MM.1S (cell line): ENCODE measurements around the gene INTS7.

Experiments
- DNase-seq: peaks from one replicate; pipeline ENCODE4 v3.0.0-alpha.2; 2015
- H2AFZ ChIP-seq: fragments of 300-600 bp; sonication (generic); 2 replicates; pipeline ENCODE4 v1.6.0; 2016; ENCODE audit warnings: antibody characterized with exemption, low read length
- H3F3A ChIP-seq: fragments of 300-600 bp; sonication (generic); 2 replicates; pipeline ENCODE4 v1.6.1; 2016; ENCODE audit warnings: mild to moderate bottlenecking, antibody characterized with exemption, low read length, moderate library complexity, mixed read lengths; ENCODE audit not compliant: insufficient read depth
- H3K27ac ChIP-seq: fragments of 300-600 bp; sonication (generic); 2 replicates; pipeline ENCODE4 v1.5.1; 2016; ENCODE audit warnings: mild to moderate bottlenecking, low read length
- H3K27me3 ChIP-seq: fragments of 300-600 bp; sonication (generic); replicated peaks from 2 replicates; pipeline ENCODE4 v1.6.0; 2016; ENCODE audit warnings: low read length; ENCODE audit not compliant: insufficient read depth
- H3K36me3 ChIP-seq: fragments of 300-600 bp; sonication (generic); replicated peaks from 2 replicates; pipeline ENCODE4 v1.6.1; 2016; ENCODE audit warnings: mild to moderate bottlenecking, low read length, mixed read lengths; ENCODE audit not compliant: insufficient read depth
- H3K4me1 ChIP-seq: fragments of 300-600 bp; sonication (generic); 2 replicates; pipeline ENCODE4 v1.6.1; 2016; ENCODE audit warnings: low read length, mixed read lengths
- H3K4me2 ChIP-seq: fragments of 300-600 bp; sonication (generic); 2 replicates; pipeline ENCODE4 v1.6.0; 2016; ENCODE audit warnings: low read depth, low read length
- H3K4me3 ChIP-seq: fragments of 300-600 bp; sonication (generic); 2 replicates; pipeline ENCODE4 v1.5.1; 2016; ENCODE audit warnings: low read length, mixed read lengths
- H3K79me2 ChIP-seq: fragments of 300-600 bp; sonication (generic); 2 replicates; pipeline ENCODE4 v1.6.1; 2016; ENCODE audit warnings: mixed run types, low read length, mixed read lengths
- H3K9ac ChIP-seq: fragments of 300-600 bp; sonication (generic); 2 replicates; pipeline ENCODE4 v1.6.1; 2016; ENCODE audit warnings: low read length, mixed read lengths
- H3K9me2 ChIP-seq: fragments of 300-600 bp; sonication (generic); replicated peaks from 2 replicates; pipeline ENCODE4 v1.6.1; 2016; ENCODE audit warnings: mild to moderate bottlenecking, low read length, mixed read lengths; ENCODE audit not compliant: insufficient read depth
- H3K9me3 ChIP-seq: fragments of 300-600 bp; sonication (generic); replicated peaks from 2 replicates; pipeline ENCODE4 v1.6.1; 2016; ENCODE audit warnings: mild to moderate bottlenecking, low read length, mixed read lengths; ENCODE audit not compliant: insufficient read depth
- H4K20me1 ChIP-seq: fragments of 300-600 bp; sonication (generic); 2 replicates; pipeline ENCODE4 v1.6.1; 2016; ENCODE audit warnings: mild to moderate bottlenecking, low read length, moderate library complexity, mixed read lengths; ENCODE audit not compliant: insufficient read depth
- CTCF ChIP-seq: fragments of 300-600 bp; sonication (generic); IDR thresholded peaks from 2 replicates; pipeline ENCODE4 v1.5.1; 2016; ENCODE audit warnings: antibody characterized with exemption, low read length, mixed read lengths
- EZH2 ChIP-seq: fragments of 300-600 bp; sonication (generic); optimal IDR thresholded peaks from 2 replicates; pipeline ENCODE3; 2017; ENCODE audit warnings: low read depth, mild to moderate bottlenecking, antibody characterized with exemption, low read length, mixed read lengths
- EZH2phosphoT487 ChIP-seq: fragments of 300-600 bp; sonication (generic); IDR thresholded peaks from 2 replicates; pipeline ENCODE4 v1.6.1; 2018; ENCODE audit warnings: antibody characterized with exemption, low read length

INTS7 gene

GRCh38 chr1:211902624-211903291, 132.6 kb downstream of the INTS7 start:
- Histone ChIP-seq H2AFZ (no peak overlapping the region), H3K4me3 (no peak overlapping the region), H3K9me2 (no peaks in the 10 kb centered on the region), H3K4me1 (no peaks in the 10 kb centered on the region), H3K9me3 (no peaks in the 10 kb centered on the region), H3K79me2 (no peaks in the 10 kb centered on the region), H4K20me1 (no peaks in the 10 kb centered on the region), H3K4me2 (no peak overlapping the region), H3K27me3 (no peaks in the 10 kb centered on the region), H3F3A (no peaks in the 10 kb centered on the region), H3K27ac (no peak overlapping the region), H3K36me3 (no peaks in the 10 kb centered on the region), H3K9ac (no peak overlapping the region)
- no peak for DNase-seq
- TF ChIP-seq CTCF = no peak
- no peak for TF ChIP-seq EZH2
- TF ChIP-seq EZH2phosphoT487 = no peak

GRCh38 chr1:211901945-211902344, 133.4 kb downstream of the INTS7 start:
- no peaks in the 10 kb centered on the region for H3K79me2 ChIP-seq
- no peaks in the 10 kb centered on the region for H4K20me1 ChIP-seq
- no peak for DNase-seq
- H3K9me2 ChIP-seq = no peaks in the 10 kb centered on the region
- TF ChIP-seq EZH2 (no peak), CTCF (no peak), EZH2phosphoT487 (no peak)
- H3K27me3 ChIP-seq = no peaks in the 10 kb centered on the region
- no peak overlapping the region for H3K4me2 ChIP-seq
- H3K36me3 ChIP-seq = no peaks in the 10 kb centered on the region
- no peak overlapping the region for H3K4me3 ChIP-seq
- no peak overlapping the region for H3K9ac ChIP-seq
- no peaks in the 10 kb centered on the region for H3F3A ChIP-seq
- H3K9me3 ChIP-seq = no peaks in the 10 kb centered on the region
- no peak overlapping the region for H2AFZ ChIP-seq
- H3K4me1 ChIP-seq = no peaks in the 10 kb centered on the region
- H3K27ac ChIP-seq = no peak overlapping the region

DNA sequence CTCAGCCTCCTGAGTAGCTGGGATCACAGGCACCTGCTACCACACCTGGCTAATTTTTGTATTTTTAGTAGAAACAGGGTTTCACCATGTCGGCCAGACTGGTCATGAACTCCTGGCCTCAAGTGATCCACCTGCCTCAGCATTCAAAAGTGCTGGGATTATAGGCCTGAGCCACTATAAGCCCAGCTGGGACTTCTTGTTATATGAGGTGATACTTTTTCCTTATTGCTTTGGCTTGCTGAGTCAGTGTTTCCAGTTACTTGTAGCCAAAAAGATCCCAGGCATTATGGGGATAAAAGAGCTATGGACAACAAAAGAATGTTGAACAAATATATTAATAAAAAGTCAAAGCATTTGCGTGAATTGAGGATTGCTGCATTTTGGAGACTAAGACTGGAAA, 134.9 kb downstream of the INTS7 start:
- H3K9me2 ChIP-seq = no peaks in the 10 kb centered on the region
- no peaks in the 10 kb centered on the region for H3K79me2 ChIP-seq
- no peaks in the 10 kb centered on the region for H3K4me1 ChIP-seq
- H3K9me3 ChIP-seq = no peaks in the 10 kb centered on the region
- H3K27ac ChIP-seq = no peak overlapping the region
- no peak overlapping the region for H2AFZ ChIP-seq
- H3K9ac ChIP-seq = no peak overlapping the region
- H3K27me3 ChIP-seq = no peaks in the 10 kb centered on the region
- H4K20me1 ChIP-seq = no peaks in the 10 kb centered on the region
- no peaks in the 10 kb centered on the region for H3F3A ChIP-seq
- H3K4me2 ChIP-seq = no peak overlapping the region
- no peak for TF ChIP-seq EZH2
- TF ChIP-seq CTCF = no peak
- TF ChIP-seq EZH2phosphoT487 = no peak
- no peak for DNase-seq
- no peak overlapping the region for H3K4me3 ChIP-seq
- H3K36me3 ChIP-seq = no peaks in the 10 kb centered on the region
